HG02870 (cell line): ENCODE measurements around the gene MLXIPL.
"Not testable (repeated sequence)": the region's sequence is repeated elsewhere in the genome, so short reads cannot be mapped to it uniquely, and the experiment has no call there.

Experiments used
- ATAC-seq: cut with Tn5 transposase; IDR thresholded peaks from one replicate; pipeline ENCODE4 v1.9.1; 2021; ENCODE audit warnings: mild to moderate bottlenecking, moderate library complexity; ENCODE audit not compliant: unreplicated experiment

Gene MLXIPL

GRCh38 chr7:73623798-73624668 is at the start of gene MLXIPL:
TSS of gene MLXIPL (minus strand) at chr7:73624522. CDS start at chr7:73624492, 30 bp downstream.
- ATAC-seq: no peak

- no peak for ATAC-seq
These were observed 47.6 kb upstream of the MLXIPL start for GRCh38 chr7:73671857-73672445.

- no peak for ATAC-seq
These were observed 47.0 kb upstream of the MLXIPL start for GRCh38 chr7:73671322-73671661.

- ATAC-seq: no peak
These were observed 45.6 kb upstream of the MLXIPL start for GRCh38 chr7:73669858-73670385.

- ATAC-seq: no peak
These were observed 45.0 kb upstream of the MLXIPL start for GRCh38 chr7:73669288-73669701.

- ATAC-seq: no peak
These were observed 44.5 kb upstream of the MLXIPL start for GRCh38 chr7:73668886-73669230.

- no peak for ATAC-seq
These were observed 44.0 kb upstream of the MLXIPL start for GRCh38 chr7:73668103-73668885.

GRCh38 chr7:73667344-73668102 is 43.2 kb upstream of the MLXIPL start, which contains the start of gene VPS37D:
TSS of gene VPS37D (plus strand) at chr7:73667831. CDS start at chr7:73667959, 128 bp downstream.
- peak; percentile 89 for ATAC-seq

- no peak for ATAC-seq
These were observed 38.7 kb upstream of the MLXIPL start for GRCh38 chr7:73663033-73663432.

GRCh38 chr7:73660594-73660993 is 36.3 kb upstream of the MLXIPL start:
- ATAC-seq: not testable (repeated sequence)

- no peak for ATAC-seq
These were observed 35.7 kb upstream of the MLXIPL start for GRCh38 chr7:73659983-73660382.

- ATAC-seq: not testable (repeated sequence)
These were observed 31.0 kb upstream of the MLXIPL start for GRCh38 chr7:73655309-73655708.

GRCh38 chr7:73652541-73652949 is 28.2 kb upstream of the MLXIPL start:
- no peak for ATAC-seq

GRCh38 chr7:73650524-73650923 is 26.2 kb upstream of the MLXIPL start:
- no peak for ATAC-seq

GRCh38 chr7:73649576-73649975 is 25.3 kb upstream of the MLXIPL start:
- no peak for ATAC-seq

- no peak for ATAC-seq
These were observed 24.4 kb upstream of the MLXIPL start for GRCh38 chr7:73648593-73649332.

GRCh38 chr7:73647725-73648592 is 23.6 kb upstream of the MLXIPL start:
- ATAC-seq: no peak

- no peak for ATAC-seq
These were observed 22.7 kb upstream of the MLXIPL start for GRCh38 chr7:73646785-73647724.
